ENCODE results near the gene GIT1.

Gene GIT1, protein sequence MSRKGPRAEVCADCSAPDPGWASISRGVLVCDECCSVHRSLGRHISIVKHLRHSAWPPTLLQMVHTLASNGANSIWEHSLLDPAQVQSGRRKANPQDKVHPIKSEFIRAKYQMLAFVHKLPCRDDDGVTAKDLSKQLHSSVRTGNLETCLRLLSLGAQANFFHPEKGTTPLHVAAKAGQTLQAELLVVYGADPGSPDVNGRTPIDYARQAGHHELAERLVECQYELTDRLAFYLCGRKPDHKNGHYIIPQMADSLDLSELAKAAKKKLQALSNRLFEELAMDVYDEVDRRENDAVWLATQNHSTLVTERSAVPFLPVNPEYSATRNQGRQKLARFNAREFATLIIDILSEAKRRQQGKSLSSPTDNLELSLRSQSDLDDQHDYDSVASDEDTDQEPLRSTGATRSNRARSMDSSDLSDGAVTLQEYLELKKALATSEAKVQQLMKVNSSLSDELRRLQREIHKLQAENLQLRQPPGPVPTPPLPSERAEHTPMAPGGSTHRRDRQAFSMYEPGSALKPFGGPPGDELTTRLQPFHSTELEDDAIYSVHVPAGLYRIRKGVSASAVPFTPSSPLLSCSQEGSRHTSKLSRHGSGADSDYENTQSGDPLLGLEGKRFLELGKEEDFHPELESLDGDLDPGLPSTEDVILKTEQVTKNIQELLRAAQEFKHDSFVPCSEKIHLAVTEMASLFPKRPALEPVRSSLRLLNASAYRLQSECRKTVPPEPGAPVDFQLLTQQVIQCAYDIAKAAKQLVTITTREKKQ

DNA sequence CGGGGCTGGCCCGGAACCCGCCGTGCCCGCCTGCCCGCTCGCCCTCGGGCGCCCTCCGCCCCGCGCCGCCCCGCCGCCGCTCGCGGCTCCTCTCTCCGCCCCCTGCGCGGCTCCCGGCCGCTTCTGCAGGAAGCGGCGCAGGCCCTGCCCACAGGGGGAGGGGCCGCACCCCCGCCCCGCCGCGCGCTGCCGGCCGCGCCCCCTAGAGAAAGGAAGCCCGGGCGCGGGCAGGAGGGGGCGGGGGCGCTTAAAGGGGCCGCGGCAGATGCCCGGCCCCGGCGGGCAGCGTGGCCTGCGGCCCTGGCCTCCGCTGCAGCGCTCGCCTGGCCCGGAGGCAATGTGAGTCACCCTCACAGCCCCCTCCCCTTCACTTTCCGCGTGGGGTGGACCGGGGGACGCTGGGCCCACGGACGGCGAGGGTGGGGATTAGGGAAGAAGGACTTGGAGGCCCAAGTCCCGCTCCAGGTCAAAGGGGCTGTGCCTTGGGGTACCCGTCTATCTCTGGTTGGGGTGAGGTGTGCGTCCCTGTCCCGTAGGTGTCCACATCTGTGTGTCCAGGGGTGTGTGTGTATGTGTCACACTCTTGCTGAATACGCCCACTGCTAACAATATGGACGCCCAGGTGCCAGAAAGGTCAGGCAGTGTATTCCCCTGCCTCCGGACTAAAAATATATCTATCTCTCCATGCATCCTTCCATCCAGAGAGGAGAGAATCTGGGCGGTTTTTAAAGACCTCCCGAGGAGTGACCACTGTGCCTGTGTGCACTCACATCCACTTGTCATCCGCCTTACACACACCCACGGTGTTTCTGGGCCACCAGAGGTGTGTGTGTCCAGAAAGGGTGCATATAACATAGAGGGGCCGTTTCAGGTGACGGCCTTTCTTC lies at the start of gene GIT1:
Gene GIT1 (minus strand): TSS at position 125 of the 887 bp plus-strand sequence. CDS start 270 bp downstream, outside the sequence.
- TF ChIP-seq, protein P1, sequence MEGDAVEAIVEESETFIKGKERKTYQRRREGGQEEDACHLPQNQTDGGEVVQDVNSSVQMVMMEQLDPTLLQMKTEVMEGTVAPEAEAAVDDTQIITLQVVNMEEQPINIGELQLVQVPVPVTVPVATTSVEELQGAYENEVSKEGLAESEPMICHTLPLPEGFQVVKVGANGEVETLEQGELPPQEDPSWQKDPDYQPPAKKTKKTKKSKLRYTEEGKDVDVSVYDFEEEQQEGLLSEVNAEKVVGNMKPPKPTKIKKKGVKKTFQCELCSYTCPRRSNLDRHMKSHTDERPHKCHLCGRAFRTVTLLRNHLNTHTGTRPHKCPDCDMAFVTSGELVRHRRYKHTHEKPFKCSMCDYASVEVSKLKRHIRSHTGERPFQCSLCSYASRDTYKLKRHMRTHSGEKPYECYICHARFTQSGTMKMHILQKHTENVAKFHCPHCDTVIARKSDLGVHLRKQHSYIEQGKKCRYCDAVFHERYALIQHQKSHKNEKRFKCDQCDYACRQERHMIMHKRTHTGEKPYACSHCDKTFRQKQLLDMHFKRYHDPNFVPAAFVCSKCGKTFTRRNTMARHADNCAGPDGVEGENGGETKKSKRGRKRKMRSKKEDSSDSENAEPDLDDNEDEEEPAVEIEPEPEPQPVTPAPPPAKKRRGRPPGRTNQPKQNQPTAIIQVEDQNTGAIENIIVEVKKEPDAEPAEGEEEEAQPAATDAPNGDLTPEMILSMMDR (IDR thresholded peaks at IDR 0.05; ENCODE audit: control insufficient read depth, extremely low read depth, insufficient read depth): no peak
- H3K4me3 ChIP-seq (ENCODE audit: low read depth, low read length): peak within 1 kb of the TSS; percentile 69
- DNase-seq (ENCODE audit: low read depth): no peak

DNA sequence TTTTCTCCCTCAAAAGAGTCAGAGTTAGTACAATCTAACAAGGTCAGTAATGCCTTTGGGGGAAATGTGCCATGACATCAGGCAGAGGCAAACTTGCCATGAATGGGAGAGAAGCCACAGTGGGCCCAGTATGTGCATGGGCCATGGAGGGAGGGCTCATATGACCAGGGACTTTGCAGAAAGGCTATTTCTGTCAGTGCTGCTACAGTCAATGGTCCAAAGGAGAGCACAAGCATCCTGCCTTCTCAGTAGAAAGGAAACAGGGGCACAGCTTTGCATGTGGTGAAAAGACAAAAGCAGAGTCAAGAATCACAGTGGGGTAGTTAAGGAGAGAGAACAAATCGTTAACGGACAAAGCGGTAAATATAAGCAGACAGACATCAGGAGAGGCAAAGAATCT lies 44.4 kb upstream of the GIT1 start:
- TF ChIP-seq, protein P1 (IDR thresholded peaks at IDR 0.05; ENCODE audit: control insufficient read depth, extremely low read depth, insufficient read depth): no peak
- no peak for DNase-seq (ENCODE audit: low read depth)
- H3K4me3 ChIP-seq (ENCODE audit: low read depth, low read length): no peak overlapping the region

DNA sequence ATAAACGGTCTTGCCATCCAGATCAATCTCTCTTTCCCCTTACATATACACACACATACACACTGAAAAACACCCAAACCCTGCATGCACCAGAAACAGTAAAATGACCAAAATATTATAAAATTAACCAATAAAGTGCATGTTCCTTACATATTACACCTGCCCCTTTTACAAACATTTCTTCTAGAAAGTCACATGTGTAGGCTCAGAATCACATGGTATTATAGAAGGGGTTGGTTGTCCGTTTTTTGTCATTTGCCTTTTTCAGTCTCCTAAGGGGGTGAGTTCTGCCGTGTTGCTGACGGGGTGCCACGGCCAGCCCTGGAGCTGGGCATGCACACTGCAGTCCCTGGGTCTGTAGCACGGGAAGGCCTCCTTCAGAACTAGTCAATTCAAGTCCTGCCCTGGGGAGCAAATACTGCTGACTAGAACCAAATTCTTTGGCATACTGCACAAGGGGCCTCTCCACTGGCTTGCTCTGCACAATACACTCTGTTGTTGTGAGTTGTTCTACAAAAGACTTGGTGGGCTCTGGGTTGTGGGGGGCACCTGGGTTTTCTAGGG lies 41.3 kb upstream of the GIT1 start:
- no peak overlapping the region for H3K4me3 ChIP-seq (ENCODE audit: low read depth, low read length)
- TF ChIP-seq, protein P1 (IDR thresholded peaks at IDR 0.05; ENCODE audit: control insufficient read depth, extremely low read depth, insufficient read depth): no peak
- no peak for DNase-seq (ENCODE audit: low read depth)

DNA sequence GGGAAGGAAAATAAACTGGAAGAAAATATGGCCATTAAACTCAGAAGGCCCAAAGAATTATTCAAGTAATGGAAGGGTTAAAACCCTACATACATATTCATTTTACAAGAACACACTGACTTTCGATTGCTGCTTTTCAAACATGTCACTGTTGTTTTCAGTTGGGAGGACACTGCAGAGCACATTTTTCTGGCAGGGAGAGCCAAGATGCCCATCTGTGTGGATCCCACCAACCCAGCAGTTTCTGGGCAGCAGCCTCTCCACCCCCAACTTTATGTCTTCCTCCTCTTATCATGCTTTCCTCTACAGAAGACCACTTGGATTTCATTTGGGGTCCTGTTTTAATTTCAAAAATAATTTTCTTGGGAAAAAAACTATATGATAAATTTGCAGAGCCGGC lies 40.4 kb upstream of the GIT1 start:
- TF ChIP-seq, protein P1 (IDR thresholded peaks at IDR 0.05; ENCODE audit: control insufficient read depth, extremely low read depth, insufficient read depth): no peak
- DNase-seq (ENCODE audit: low read depth): no peak

DNA sequence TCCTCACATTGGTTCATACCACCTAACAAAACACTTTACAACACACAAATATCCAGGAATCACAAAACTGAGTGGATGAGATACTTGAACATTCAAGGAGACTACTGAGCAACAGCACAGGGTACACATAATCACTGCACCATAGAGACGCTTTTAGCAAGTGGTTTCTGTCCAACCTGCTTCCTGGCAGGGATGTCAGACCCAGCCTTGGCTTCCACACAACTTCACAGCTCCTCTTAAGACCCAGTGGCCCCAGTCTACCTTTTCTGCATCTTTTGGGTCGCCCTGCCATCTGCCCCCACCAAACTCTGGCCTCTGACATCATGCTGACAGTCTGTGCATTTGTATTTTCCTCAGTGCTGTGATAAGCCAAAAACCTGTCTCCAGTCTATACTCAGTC lies 39.2 kb upstream of the GIT1 start:
- DNase-seq (ENCODE audit: low read depth): no peak
- TF ChIP-seq, protein P1 (IDR thresholded peaks at IDR 0.05; ENCODE audit: control insufficient read depth, extremely low read depth, insufficient read depth): no peak
- H3K4me3 ChIP-seq (ENCODE audit: low read depth, low read length): no peak overlapping the region

More for the DNA sequence above, 40.4 kb upstream of the GIT1 start:
- H3K4me3 ChIP-seq (ENCODE audit: low read depth, low read length): no peak overlapping the region

DNA sequence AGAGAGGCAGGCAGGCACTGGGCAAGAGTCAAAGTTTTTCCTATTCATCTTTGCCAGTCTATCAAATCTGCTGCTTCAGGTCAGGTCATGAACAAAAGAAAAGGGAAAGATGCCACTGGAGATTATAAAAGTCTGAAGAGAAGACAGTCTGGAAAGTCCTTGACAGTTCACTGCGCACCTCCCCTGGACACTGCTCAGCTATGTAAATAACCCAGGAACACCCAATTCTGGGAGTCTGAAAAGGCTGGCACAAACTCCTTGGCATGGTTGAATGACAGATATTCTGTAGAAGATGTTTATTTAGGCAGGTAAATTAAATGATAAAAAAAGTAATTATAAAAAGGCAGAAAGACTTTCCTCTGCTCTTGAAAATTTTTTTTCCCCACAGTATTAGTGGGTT lies 38.5 kb upstream of the GIT1 start:
- TF ChIP-seq, protein P1 (IDR thresholded peaks at IDR 0.05; ENCODE audit: control insufficient read depth, extremely low read depth, insufficient read depth): no peak
- H3K4me3 ChIP-seq (ENCODE audit: low read depth, low read length): no peak overlapping the region
- DNase-seq (ENCODE audit: low read depth): peak; percentile 97
